ENCODE data around the gene MET.

- TF ChIP-seq CTCF (IDR thresholded peaks at IDR 0.05) = no peak
- no peak for TF ChIP-seq POLR2A (IDR thresholded peaks at IDR 0.05)
- no peak for TF ChIP-seq EP300 (IDR thresholded peaks at IDR 0.05)
Observed at GRCh38 chr7:116717137-116717536, 45.1 kb downstream of the MET start.
